HG03565 (cell line): Measurements from ENCODE around the gene CIAO3.

Experiments
- ATAC-seq: cut with Tn5 transposase; IDR thresholded peaks from one replicate; pipeline ENCODE4 v1.9.1; 2021; ENCODE audit warnings: mild to moderate bottlenecking, moderate library complexity; ENCODE audit not compliant: unreplicated experiment

CIAO3 gene

GRCh38 chr16:740764-741505 lies at the start of gene CIAO3:
CIAO3 (minus strand) TSS chr16:740997; CDS start chr16:740985, 12 bp downstream.
- peak; percentile 70 for ATAC-seq

GRCh38 chr16:790086-790485 lies 49.3 kb upstream of the CIAO3 start:
- no peak for ATAC-seq

GRCh38 chr16:789191-789850 lies 48.5 kb upstream of the CIAO3 start:
- no peak for ATAC-seq

- peak; percentile 58 for ATAC-seq
Measured at GRCh38 chr16:788399-789126, 47.8 kb upstream of the CIAO3 start, which contains the start of gene CHTF18. CHTF18 (plus strand) TSS chr16:788620; CDS start chr16:788685, 65 bp downstream.

- ATAC-seq: no peak
Measured at GRCh38 chr16:787978-788398, 47.2 kb upstream of the CIAO3 start, which contains the start of gene RPUSD1. RPUSD1 (minus strand) TSS chr16:788381; CDS start chr16:787737, 644 bp downstream.

GRCh38 chr16:787321-787966 lies 46.6 kb upstream of the CIAO3 start:
- ATAC-seq: no peak

- ATAC-seq: no peak
Measured at GRCh38 chr16:785563-786535, 45.1 kb upstream of the CIAO3 start.

- no peak for ATAC-seq
Measured at GRCh38 chr16:784431-784830, 43.6 kb upstream of the CIAO3 start.

- ATAC-seq: no peak
Measured at GRCh38 chr16:783404-784161, 42.8 kb upstream of the CIAO3 start.

GRCh38 chr16:782766-783403 lies 42.1 kb upstream of the CIAO3 start:
- no peak for ATAC-seq

GRCh38 chr16:782258-782657 lies 41.5 kb upstream of the CIAO3 start:
- ATAC-seq: no peak

GRCh38 chr16:781346-782010 lies 40.7 kb upstream of the CIAO3 start:
- no peak for ATAC-seq

GRCh38 chr16:780296-780695 lies 39.5 kb upstream of the CIAO3 start:
- no peak for ATAC-seq

- no peak for ATAC-seq
Measured at GRCh38 chr16:779561-779960, 38.8 kb upstream of the CIAO3 start.

- ATAC-seq: no peak
Measured at GRCh38 chr16:778909-779527, 38.2 kb upstream of the CIAO3 start.

GRCh38 chr16:778447-778846 lies 37.6 kb upstream of the CIAO3 start:
- no peak for ATAC-seq

GRCh38 chr16:777826-778225 lies 37.0 kb upstream of the CIAO3 start:
- no peak for ATAC-seq

- no peak for ATAC-seq
Measured at GRCh38 chr16:776824-777223, 36.0 kb upstream of the CIAO3 start.
